Suprapubic skin (tissue), 4 donors: ENCODE measurements around the gene NEDD9. TPM values are rescaled to one million over a fixed set of nuclear protein-coding genes. Genes with fewer than 3 reads are reported as not detected.

Experiments used
- DNase-seq, 2 donors: peaks; one replicate each; pipeline ENCODE4 v3.0.0-alpha.2; 2019; ENCODE audit warnings: low spot score in 2 of 2
- H3K27ac ChIP-seq: fragments of 200-600 bp; sonication (generic); one replicate; pipeline ENCODE4 v1.5.1; 2019
- H3K27me3 ChIP-seq: fragments of 200-600 bp; sonication (generic); one replicate; pipeline ENCODE4 v1.5.1; 2019
- H3K36me3 ChIP-seq: fragments of 200-600 bp; sonication (generic); one replicate; pipeline ENCODE4 v1.5.1; 2019
- H3K4me1 ChIP-seq: fragments of 200-600 bp; sonication (generic); one replicate; pipeline ENCODE4 v1.5.1; 2019
- H3K4me3 ChIP-seq: fragments of 200-600 bp; sonication (generic); one replicate; pipeline ENCODE4 v1.5.1; 2019; ENCODE audit warnings: mild to moderate bottlenecking
- H3K9me3 ChIP-seq: fragments of 200-600 bp; sonication (generic); one replicate; pipeline ENCODE4 v1.5.1; 2019
- CTCF ChIP-seq, 2 donors: fragments of 200-600 bp in 1 of 2; fragments of 450-650 bp in 1 of 2; sonication (generic) in 1 of 2; IDR thresholded peaks; one replicate each; pipeline ENCODE4 v1.5.1; 2016 to 2019; ENCODE audit warnings: antibody characterized with exemption in 2 of 2, mild to moderate bottlenecking in 1 of 2, moderate library complexity in 1 of 2
- EP300 ChIP-seq: sonication (generic); formaldehyde crosslinking; IDR thresholded peaks from one replicate; pipeline ENCODE4 v1.6.1; 2017; ENCODE audit warnings: antibody characterized with exemption
- POLR2A ChIP-seq, 2 donors: fragments of 450-650 bp; IDR thresholded peaks; one replicate each; pipeline ENCODE4 v1.6.1; 2017; ENCODE audit warnings: antibody characterized with exemption in 2 of 2, mild to moderate bottlenecking in 2 of 2, moderate library complexity in 2 of 2
- POLR2AphosphoS5 ChIP-seq, 3 donors: sonication (generic); formaldehyde crosslinking; IDR thresholded peaks; one replicate each; pipeline ENCODE4 v1.6.1; 2017; ENCODE audit warnings: antibody characterized with exemption in 3 of 3
- WGBS: methylation state at CpG from one replicate; pipeline ENCODE4 v1.1.5; 2018; 5-methylcytosine and 5-hydroxymethylcytosine counted together
- total RNA-seq, 4 donors: library from RNA; depleted of rRNA; stranded (reverse); fragments of >200 nt; gene quantifications; one replicate each; pipeline ENCODE4 v1.1.0, GENCODE V29; 2016

NEDD9 gene
- total RNA-seq, 4 donors from 2014 or later, result 18.3 to 29.8 (median 22.4) TPM

- 73% methylated on average over 3 of the region's 3 CpGs for WGBS
- Histone ChIP-seq H3K4me1 (peaks cover 19% of the 10 kb centered on the region), H3K9me3 (no peaks in the 10 kb centered on the region), H3K36me3 (peaks cover 13% of the 10 kb centered on the region), H3K27me3 (no peaks in the 10 kb centered on the region), H3K4me3 (no peak overlapping the region), H3K27ac (peak overlapping the region; percentile 56)
- TF ChIP-seq CTCF (IDR thresholded peaks at IDR 0.05), result no peak
- no peak for DNase-seq
These were observed 93.2 kb downstream of the NEDD9 start for GRCh38 chr6:11139051-11139960.

GRCh38 chr6:11136809-11137208 lies 95.7 kb downstream of the NEDD9 start:
- Histone ChIP-seq H3K9me3 (no peaks in the 10 kb centered on the region), H3K27ac (no peak overlapping the region), H3K4me3 (no peak overlapping the region), H3K27me3 (no peaks in the 10 kb centered on the region), H3K36me3 (peaks cover 13% of the 10 kb centered on the region), H3K4me1 (peaks cover 6% of the 10 kb centered on the region)
- DNase-seq, result no peak
- TF ChIP-seq CTCF (IDR thresholded peaks at IDR 0.05), result no peak
- TF ChIP-seq POLR2A (IDR thresholded peaks at IDR 0.05), result no peak
- TF ChIP-seq POLR2AphosphoS5 (IDR thresholded peaks at IDR 0.05), result no peak
- TF ChIP-seq EP300, result no peak

Other genes with a start within 250 kb of the NEDD9 start
- gene ELOVL2, start 188.4 kb downstream of the NEDD9 start, total RNA-seq, result under 1 TPM in 3 of 4 donors, not detected in 1; 0.17 to 0.19 (median 0.18) TPM
- 10 to 100 TPM in 3 of 4 donors, 1 to 10 TPM in 1; 9.3 to 15.6 (median 10.7) TPM for gene SMIM13, start 138.8 kb downstream of the NEDD9 start, total RNA-seq
- not detected for gene ERVFRD-1, start 120.9 kb downstream of the NEDD9 start, total RNA-seq